H9 (cell line): ENCODE results near the gene BMERB1. TPM values are rescaled to one million over a fixed set of nuclear protein-coding genes. Genes with fewer than 3 reads are reported as not detected.

ENCODE experiments used
- DNase-seq: peaks from one replicate; pipeline ENCODE4 v3.0.0-alpha.2; 2017
- H2AFZ ChIP-seq: one replicate; pipeline ENCODE4 v1.6.1; 2013; ENCODE audit warnings: mild to moderate bottlenecking, low read length, control low read depth, moderate library complexity
- H2AK5ac ChIP-seq: 2 replicates; pipeline ENCODE4 v1.6.1; 2013; ENCODE audit warnings: low read length, control low read depth, mixed read lengths; ENCODE audit not compliant: insufficient read length
- H2BK120ac ChIP-seq: one replicate; pipeline ENCODE4 v1.6.1; 2013; ENCODE audit warnings: low read depth, mild to moderate bottlenecking, low read length, control low read depth, inconsistent platforms; ENCODE audit not compliant: poor library complexity, severe bottlenecking
- H2BK12ac ChIP-seq: 2 replicates; pipeline ENCODE4 v1.6.1; 2013; ENCODE audit warnings: low read length, control low read depth, mixed read lengths, low read depth; ENCODE audit not compliant: insufficient read length
- H2BK15ac ChIP-seq: 2 replicates; pipeline ENCODE4 v1.6.1; 2013; ENCODE audit warnings: low read depth, low read length, control low read depth
- H2BK20ac ChIP-seq: one replicate; pipeline ENCODE4 v1.6.1; 2013; ENCODE audit warnings: low read depth, mild to moderate bottlenecking, low read length, control low read depth, inconsistent platforms; ENCODE audit not compliant: poor library complexity, severe bottlenecking
- H2BK5ac ChIP-seq: 2 replicates; pipeline ENCODE4 v1.6.1; 2013; ENCODE audit warnings: low read length, control low read depth, mixed read lengths; ENCODE audit not compliant: insufficient read length
- H3K14ac ChIP-seq: 2 replicates; pipeline ENCODE4 v1.6.1; 2013; ENCODE audit warnings: low read length, control low read depth; ENCODE audit not compliant: insufficient read depth
- H3K18ac ChIP-seq: 2 replicates; pipeline ENCODE4 v1.6.1; 2013; ENCODE audit warnings: low read depth, mild to moderate bottlenecking, mixed read lengths, low read length, control low read depth; ENCODE audit not compliant: insufficient read length
- H3K23ac ChIP-seq: 2 replicates; pipeline ENCODE4 v1.6.1; 2013; ENCODE audit warnings: low read length, control low read depth, mixed read lengths, low read depth; ENCODE audit not compliant: insufficient read length
- H3K23me2 ChIP-seq: 2 replicates; pipeline ENCODE4 v1.6.1; 2013; ENCODE audit warnings: low read depth, mild to moderate bottlenecking, mixed read lengths, low read length, control low read depth; ENCODE audit not compliant: insufficient read length, poor library complexity, severe bottlenecking
- H3K27ac ChIP-seq: 2 replicates; pipeline ENCODE4 v1.5.1; 2013; ENCODE audit warnings: low read length, control low read depth, mixed read lengths, low read depth; ENCODE audit not compliant: insufficient read length
- H3K27me3 ChIP-seq: 2 replicates; pipeline ENCODE4 v1.6.1; 2013; ENCODE audit warnings: low read length, control low read depth, inconsistent platforms; ENCODE audit not compliant: insufficient read depth
- H3K4ac ChIP-seq: 2 replicates; pipeline ENCODE4 v1.6.1; 2013; ENCODE audit warnings: low read depth, mild to moderate bottlenecking, control low read depth, inconsistent platforms, low read length, moderate library complexity
- H3K4me1 ChIP-seq: 2 replicates; pipeline ENCODE4 v1.6.1; 2013; ENCODE audit warnings: low read length, control low read depth, inconsistent platforms; ENCODE audit not compliant: insufficient read depth
- H3K4me2 ChIP-seq: 2 replicates; pipeline ENCODE4 v1.6.1; 2013; ENCODE audit warnings: low read length, control low read depth, mixed read lengths; ENCODE audit not compliant: insufficient read length, insufficient read depth
- H3K56ac ChIP-seq: 2 replicates; pipeline ENCODE4 v1.6.1; 2013; ENCODE audit warnings: low read depth, mild to moderate bottlenecking, mixed read lengths, low read length, control low read depth; ENCODE audit not compliant: insufficient read length
- H3K79me1 ChIP-seq: 2 replicates; pipeline ENCODE4 v1.6.1; 2013; ENCODE audit warnings: low read depth, mild to moderate bottlenecking, moderate library complexity, low read length, control low read depth, inconsistent platforms; ENCODE audit not compliant: insufficient read depth, poor library complexity, severe bottlenecking
- H3K79me2 ChIP-seq: 2 replicates; pipeline ENCODE4 v1.6.1; 2013; ENCODE audit warnings: low read length, control low read depth, inconsistent platforms; ENCODE audit not compliant: insufficient read depth
- H3K9ac ChIP-seq: 2 replicates; pipeline ENCODE4 v1.6.1; 2013; ENCODE audit warnings: low read length, control low read depth, mixed read lengths; ENCODE audit not compliant: insufficient read length; ENCODE audit errors: extremely low read depth
- H3K9me3 ChIP-seq: one replicate; pipeline ENCODE4 v1.6.1; 2013; ENCODE audit warnings: low read depth, low read length, inconsistent platforms; ENCODE audit not compliant: control insufficient read depth
- H3T11ph ChIP-seq: one replicate; pipeline ENCODE4 v1.6.1; 2013; ENCODE audit warnings: mild to moderate bottlenecking, low read length, control low read depth, inconsistent platforms
- H4K20me1 ChIP-seq: one replicate; pipeline ENCODE4 v1.6.1; 2013; ENCODE audit not compliant: control insufficient read depth, insufficient read length, insufficient read depth
- H4K5ac ChIP-seq: 2 replicates; pipeline ENCODE4 v1.6.1; 2013; ENCODE audit warnings: low read depth, mild to moderate bottlenecking, mixed read lengths, low read length, control low read depth; ENCODE audit not compliant: insufficient read length
- H4K8ac ChIP-seq: replicated peaks from 2 replicates; pipeline ENCODE4 v1.6.1; 2013; ENCODE audit warnings: low read length, control low read depth, mixed read lengths, low read depth; ENCODE audit not compliant: insufficient read length
- H4K91ac ChIP-seq: 2 replicates; pipeline ENCODE4 v1.6.1; 2013; ENCODE audit warnings: low read depth, mild to moderate bottlenecking, moderate library complexity, mixed read lengths, low read length, control low read depth; ENCODE audit not compliant: insufficient read length
- H3K27ac Mint-ChIP-seq, 3 experiments: 2 replicates in 2 of 3; 3 replicates in 1 of 3; pipeline ENCODE4 v1.8.0; 2020 to 2021; ENCODE audit warnings: mixed read lengths in 3 of 3, mild to moderate bottlenecking in 1 of 3, moderate library complexity in 1 of 3
- H3K27me3 Mint-ChIP-seq: 2 replicates; pipeline ENCODE4 v1.8.0; 2021; ENCODE audit warnings: low read depth, mild to moderate bottlenecking, moderate library complexity, mixed read lengths
- H3K36me3 Mint-ChIP-seq, 3 experiments: 2 replicates in 2 of 3; 3 replicates in 1 of 3; pipeline ENCODE4 v1.8.0; 2020 to 2021; ENCODE audit warnings: low read depth in 3 of 3, mixed read lengths in 3 of 3; ENCODE audit not compliant: insufficient read depth in 1 of 3
- H3K4me1 Mint-ChIP-seq, 2 experiments: 2 replicates each; pipeline ENCODE4 v1.8.0; 2020; ENCODE audit warnings: mixed read lengths in 2 of 2
- H3K4me3 Mint-ChIP-seq, 2 experiments: 2 replicates in 1 of 2; 3 replicates in 1 of 2; pipeline ENCODE4 v1.8.0; 2020 to 2021; ENCODE audit warnings: mild to moderate bottlenecking in 2 of 2, mixed read lengths in 2 of 2, moderate library complexity in 1 of 2
- H3K9me3 Mint-ChIP-seq, 2 experiments: 2 replicates in 1 of 2; 3 replicates in 1 of 2; pipeline ENCODE4 v1.8.0; 2020; ENCODE audit warnings: mild to moderate bottlenecking in 2 of 2, mixed read lengths in 2 of 2, moderate library complexity in 1 of 2
- CTCF ChIP-seq: fragments of 200-600 bp; sonication (generic); conservative IDR thresholded peaks from 3 replicates; pipeline ENCODE4 v1.8.0; 2021; ENCODE audit warnings: antibody characterized with exemption, mild to moderate bottlenecking
- WGBS: extraction: QIAGEN DNeasy Blood & Tissue Kit; methylation state at CpG from one replicate; pipeline ENCODE4 v1.1.7; 2013; ENCODE audit warnings: missing lambda C conversion rate, low lambda C conversion rate, mixed read lengths; ENCODE audit not compliant: insufficient read length; ENCODE audit errors: extremely low coverage; 5-methylcytosine and 5-hydroxymethylcytosine counted together
- total RNA-seq: library from RNA; stranded (reverse); gene quantifications from 2 replicates; pipeline ENCODE4 v1.2.1, GENCODE V29; 2021

BMERB1 gene
- total RNA-seq, 1 experiment from 2014 or later = 19.5 TPM

GRCh38 chr16:15566095-15566494, 131.7 kb downstream of the BMERB1 start:
- Histone ChIP-seq H3K18ac (no peak overlapping the region), H2AK5ac (no peak overlapping the region), H2BK5ac (no peak overlapping the region), H4K5ac (no peak overlapping the region), H3K27me3 (no peaks in the 10 kb centered on the region), H3K4ac (no peak overlapping the region), H2BK15ac (no peak overlapping the region), H4K20me1 (no peaks in the 10 kb centered on the region), H3K14ac (no peak overlapping the region), H2BK12ac (no peak overlapping the region), H2BK20ac (no peak overlapping the region), H3K56ac (no peak overlapping the region), H3K9ac (no peak overlapping the region), H3K4me1 (no peaks in the 10 kb centered on the region; the same call in 1 of the 2 replicates), H3K23ac (no peak overlapping the region), H3K9me3 (no peaks in the 10 kb centered on the region), H2BK120ac (no peak overlapping the region), H3T11ph (no peak overlapping the region), H3K23me2 (no peaks in the 10 kb centered on the region), H3K79me1 (no peaks in the 10 kb centered on the region), H3K27ac (no peak overlapping the region), H3K4me2 (no peak overlapping the region), H4K91ac (no peak overlapping the region), H4K8ac (no peak overlapping the region), H3K79me2 (no peaks in the 10 kb centered on the region), H2AFZ (no peak overlapping the region)
- DNase-seq = no peak
- TF ChIP-seq CTCF = no peak
- WGBS = no CpG with 5 or more reads among the region's 2 CpGs
- H3K4me3 Mint-ChIP-seq = no peak overlapping the region
- H3K9me3 Mint-ChIP-seq = no peaks in the 10 kb centered on the region
- H3K27ac Mint-ChIP-seq = no peak overlapping the region
- H3K36me3 Mint-ChIP-seq = peaks cover 0 to 6% (median 4%) of the 10 kb centered on the region in 3 experiments; a peak in 3 of 7 replicates
- H3K4me1 Mint-ChIP-seq = peaks cover 13 to 17% of the 10 kb centered on the region in 2 experiments
- no peaks in the 10 kb centered on the region for H3K27me3 Mint-ChIP-seq
